Neural progenitor cell (in vitro differentiated cells): Measurements from ENCODE around the gene RELB. TPM values are rescaled to one million over a fixed set of nuclear protein-coding genes. Genes with fewer than 3 reads are reported as not detected.

Experiments
- DNase-seq: peaks from one replicate; pipeline ENCODE4 v3.0.0-alpha.2; 2016; ENCODE audit warnings: low spot score
- H2AFZ ChIP-seq: fragments of 200-600 bp; sonication (generic); replicated peaks from 2 replicates; pipeline ENCODE4 v1.6.1; 2016; ENCODE audit warnings: antibody characterized with exemption
- H3F3A ChIP-seq: fragments of 200-600 bp; sonication (generic); 2 replicates; pipeline ENCODE4 v1.6.1; 2016; ENCODE audit warnings: antibody characterized with exemption, low read depth
- H3K27ac ChIP-seq: fragments of 200-600 bp; sonication (generic); 2 replicates; pipeline ENCODE4 v1.5.1; 2016; ENCODE audit warnings: mild to moderate bottlenecking
- H3K27me3 ChIP-seq: fragments of 200-600 bp; sonication (generic); 2 replicates; pipeline ENCODE4 v1.6.1; 2016; ENCODE audit warnings: mild to moderate bottlenecking, moderate library complexity
- H3K36me3 ChIP-seq: fragments of 200-600 bp; sonication (generic); 2 replicates; pipeline ENCODE4 v1.5.1; 2016
- H3K4me1 ChIP-seq: fragments of 200-600 bp; sonication (generic); 2 replicates; pipeline ENCODE4 v1.6.1; 2016; ENCODE audit warnings: mixed run types
- H3K4me2 ChIP-seq: fragments of 200-600 bp; sonication (generic); 2 replicates; pipeline ENCODE4 v1.6.1; 2016
- H3K4me3 ChIP-seq: fragments of 200-600 bp; sonication (generic); 2 replicates; pipeline ENCODE4 v1.5.1; 2016
- H3K79me2 ChIP-seq: fragments of 200-600 bp; sonication (generic); 2 replicates; pipeline ENCODE4 v1.6.1; 2016; ENCODE audit warnings: low read depth
- H3K9ac ChIP-seq: fragments of 200-600 bp; sonication (generic); 2 replicates; pipeline ENCODE4 v1.6.1; 2016
- H3K9me3 ChIP-seq: fragments of 200-600 bp; sonication (generic); 2 replicates; pipeline ENCODE4 v1.5.1; 2016; ENCODE audit warnings: low read depth
- H4K20me1 ChIP-seq: fragments of 200-600 bp; sonication (generic); 2 replicates; pipeline ENCODE4 v1.6.1; 2016; ENCODE audit warnings: low read depth
- H3K27ac Mint-ChIP-seq: 3 replicates; pipeline ENCODE4 v1.8.0; 2021; ENCODE audit warnings: mixed read lengths
- H3K27me3 Mint-ChIP-seq: 2 replicates; pipeline ENCODE4 v1.8.0; 2022; ENCODE audit warnings: low read depth, mild to moderate bottlenecking, inconsistent platforms, moderate library complexity, mixed read lengths; ENCODE audit not compliant: insufficient read depth
- H3K36me3 Mint-ChIP-seq: 3 replicates; pipeline ENCODE4 v1.8.0; 2021; ENCODE audit warnings: mixed read lengths
- H3K4me1 Mint-ChIP-seq: 3 replicates; pipeline ENCODE4 v1.8.0; 2021; ENCODE audit warnings: mixed read lengths
- H3K4me3 Mint-ChIP-seq: 3 replicates; pipeline ENCODE4 v1.8.0; 2021; ENCODE audit warnings: mild to moderate bottlenecking, moderate library complexity, mixed read lengths
- H3K9me3 Mint-ChIP-seq: 3 replicates; pipeline ENCODE4 v1.8.0; 2020; ENCODE audit warnings: mixed read lengths
- EZH2 ChIP-seq: fragments of 200-600 bp; sonication (generic); IDR thresholded peaks from 2 replicates; pipeline ENCODE4 v1.6.1; 2017; ENCODE audit warnings: antibody characterized with exemption, mild to moderate bottlenecking, moderate library complexity
- EZH2phosphoT487 ChIP-seq: fragments of 200-600 bp; sonication (generic); IDR thresholded peaks from 2 replicates; pipeline ENCODE4 v1.6.1; 2017; ENCODE audit warnings: antibody characterized with exemption
- total RNA-seq: library from RNA; depleted of rRNA; stranded (reverse); fragments of >200 nt; gene quantifications from 2 replicates; pipeline ENCODE4 v1.2.3, GENCODE V29; 2015; ENCODE audit warnings: low replicate concordance
- TF ChIP-seq, protein P1 (sequence below): fragments of 200-600 bp; sonication (generic); IDR thresholded peaks from 2 replicates; pipeline ENCODE4 v1.5.1; 2017; ENCODE audit warnings: antibody characterized with exemption, mild to moderate bottlenecking

The RELB gene, protein sequence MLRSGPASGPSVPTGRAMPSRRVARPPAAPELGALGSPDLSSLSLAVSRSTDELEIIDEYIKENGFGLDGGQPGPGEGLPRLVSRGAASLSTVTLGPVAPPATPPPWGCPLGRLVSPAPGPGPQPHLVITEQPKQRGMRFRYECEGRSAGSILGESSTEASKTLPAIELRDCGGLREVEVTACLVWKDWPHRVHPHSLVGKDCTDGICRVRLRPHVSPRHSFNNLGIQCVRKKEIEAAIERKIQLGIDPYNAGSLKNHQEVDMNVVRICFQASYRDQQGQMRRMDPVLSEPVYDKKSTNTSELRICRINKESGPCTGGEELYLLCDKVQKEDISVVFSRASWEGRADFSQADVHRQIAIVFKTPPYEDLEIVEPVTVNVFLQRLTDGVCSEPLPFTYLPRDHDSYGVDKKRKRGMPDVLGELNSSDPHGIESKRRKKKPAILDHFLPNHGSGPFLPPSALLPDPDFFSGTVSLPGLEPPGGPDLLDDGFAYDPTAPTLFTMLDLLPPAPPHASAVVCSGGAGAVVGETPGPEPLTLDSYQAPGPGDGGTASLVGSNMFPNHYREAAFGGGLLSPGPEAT
- 0.43 and 5.9 TPM in 2 replicates for total RNA-seq

DNA sequence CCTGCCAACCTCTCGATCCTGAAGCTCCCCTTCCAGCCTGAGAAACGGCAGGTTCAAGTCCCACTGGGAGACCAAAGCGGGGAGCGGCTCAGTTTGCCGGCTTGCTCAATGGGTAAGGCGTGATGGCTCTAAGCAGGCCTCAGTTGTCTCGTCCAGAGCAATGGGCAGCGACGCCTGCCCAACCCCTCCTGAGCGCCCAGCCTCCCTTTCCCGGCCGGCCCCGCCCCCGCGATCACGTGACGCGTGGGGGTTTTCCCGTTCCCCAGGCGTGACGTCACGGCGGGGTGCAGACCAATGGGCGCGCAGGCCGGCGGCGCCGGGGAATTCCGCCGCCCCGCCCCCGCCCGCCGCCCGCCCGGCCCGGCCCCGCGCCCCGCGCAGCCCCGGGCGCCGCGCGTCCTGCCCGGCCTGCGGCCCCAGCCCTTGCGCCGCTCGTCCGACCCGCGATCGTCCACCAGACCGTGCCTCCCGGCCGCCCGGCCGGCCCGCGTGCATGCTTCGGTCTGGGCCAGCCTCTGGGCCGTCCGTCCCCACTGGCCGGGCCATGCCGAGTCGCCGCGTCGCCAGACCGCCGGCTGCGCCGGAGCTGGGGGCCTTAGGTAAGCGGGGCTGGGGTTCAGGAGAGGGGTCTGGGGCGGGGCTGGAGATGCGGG is at the start of gene RELB:
RELB (plus strand) TSS at position 378 of the 653 bp plus-strand sequence; CDS start at position 494, 116 bp downstream.
- no peaks in the 10 kb centered on the region for H3K36me3 ChIP-seq
- Mint-ChIP-seq H3K27me3 (peaks cover 19% of the 10 kb centered on the region), H3K4me3 (peak within 1 kb of the TSS; percentile 96), H3K27ac (no peak within 1 kb of the TSS), H3K9me3 (no peaks in the 10 kb centered on the region), H3K36me3 (no peaks in the 10 kb centered on the region), H3K4me1 (peaks cover 3% of the 10 kb centered on the region)
- no peaks in the 10 kb centered on the region for H3K79me2 ChIP-seq
- H3K9ac ChIP-seq, result peak within 1 kb of the TSS; percentile 66
- peak within 1 kb of the TSS; percentile 83 for H2AFZ ChIP-seq
- no peaks in the 10 kb centered on the region for H3K4me1 ChIP-seq
- H3F3A ChIP-seq, result peaks cover 20% of the 10 kb centered on the region
- TF ChIP-seq, protein P1, sequence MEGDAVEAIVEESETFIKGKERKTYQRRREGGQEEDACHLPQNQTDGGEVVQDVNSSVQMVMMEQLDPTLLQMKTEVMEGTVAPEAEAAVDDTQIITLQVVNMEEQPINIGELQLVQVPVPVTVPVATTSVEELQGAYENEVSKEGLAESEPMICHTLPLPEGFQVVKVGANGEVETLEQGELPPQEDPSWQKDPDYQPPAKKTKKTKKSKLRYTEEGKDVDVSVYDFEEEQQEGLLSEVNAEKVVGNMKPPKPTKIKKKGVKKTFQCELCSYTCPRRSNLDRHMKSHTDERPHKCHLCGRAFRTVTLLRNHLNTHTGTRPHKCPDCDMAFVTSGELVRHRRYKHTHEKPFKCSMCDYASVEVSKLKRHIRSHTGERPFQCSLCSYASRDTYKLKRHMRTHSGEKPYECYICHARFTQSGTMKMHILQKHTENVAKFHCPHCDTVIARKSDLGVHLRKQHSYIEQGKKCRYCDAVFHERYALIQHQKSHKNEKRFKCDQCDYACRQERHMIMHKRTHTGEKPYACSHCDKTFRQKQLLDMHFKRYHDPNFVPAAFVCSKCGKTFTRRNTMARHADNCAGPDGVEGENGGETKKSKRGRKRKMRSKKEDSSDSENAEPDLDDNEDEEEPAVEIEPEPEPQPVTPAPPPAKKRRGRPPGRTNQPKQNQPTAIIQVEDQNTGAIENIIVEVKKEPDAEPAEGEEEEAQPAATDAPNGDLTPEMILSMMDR, result no peak
- TF ChIP-seq EZH2 (no peak), EZH2phosphoT487 (no peak)
- peak within 1 kb of the TSS; percentile 85 for H3K27ac ChIP-seq
- H4K20me1 ChIP-seq, result peaks cover 9% of the 10 kb centered on the region
- DNase-seq, result peak; percentile 98
- H3K9me3 ChIP-seq, result no peaks in the 10 kb centered on the region
- H3K27me3 ChIP-seq, result peaks cover 11% of the 10 kb centered on the region
- H3K4me2 ChIP-seq, result peak within 1 kb of the TSS; percentile 83
- H3K4me3 ChIP-seq, result peak within 1 kb of the TSS; percentile 79

DNA sequence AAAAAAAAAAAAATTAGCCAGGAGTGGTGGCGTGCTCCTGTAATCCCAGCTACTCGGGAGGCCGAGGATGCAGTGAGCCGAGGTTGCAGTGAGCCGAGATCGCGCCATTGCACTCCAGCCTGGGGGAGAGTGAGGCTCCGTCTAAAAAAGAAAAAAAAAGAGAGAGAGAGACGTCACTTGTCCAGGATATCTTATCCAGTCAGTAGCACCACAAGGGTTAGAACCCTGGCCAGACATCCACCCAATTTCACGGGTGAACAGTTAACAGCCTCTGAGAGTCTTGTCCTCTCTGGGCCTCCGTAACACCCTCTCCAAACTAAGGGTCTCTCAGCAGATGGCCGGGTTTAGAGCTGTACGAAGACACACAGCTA is 47.0 kb upstream of the RELB start:
- Mint-ChIP-seq H3K4me1 (peaks cover 34% of the 10 kb centered on the region), H3K4me3 (peak overlapping the region; percentile 98), H3K9me3 (no peaks in the 10 kb centered on the region), H3K36me3 (peaks cover 1% of the 10 kb centered on the region), H3K27ac (peak overlapping the region; percentile 98), H3K27me3 (peaks cover 7% of the 10 kb centered on the region)
- peak overlapping the region; percentile 77 for H3K9ac ChIP-seq
- H3K4me1 ChIP-seq, result peaks cover 7% of the 10 kb centered on the region
- TF ChIP-seq EZH2phosphoT487 (no peak), EZH2 (no peak)
- TF ChIP-seq, protein P1, result no peak
- H3K36me3 ChIP-seq, result no peaks in the 10 kb centered on the region
- peak overlapping the region; percentile 87 for H3K4me2 ChIP-seq
- DNase-seq, result no peak
- no peaks in the 10 kb centered on the region for H3K27me3 ChIP-seq
- H4K20me1 ChIP-seq, result peaks cover 37% of the 10 kb centered on the region
- H2AFZ ChIP-seq, result peak overlapping the region; percentile 97
- H3K79me2 ChIP-seq, result peaks cover 45% of the 10 kb centered on the region
- H3K9me3 ChIP-seq, result no peaks in the 10 kb centered on the region
- peak overlapping the region; percentile 90 for H3K27ac ChIP-seq
- peak overlapping the region; percentile 98 for H3K4me3 ChIP-seq
- peaks cover 20% of the 10 kb centered on the region for H3F3A ChIP-seq

DNA sequence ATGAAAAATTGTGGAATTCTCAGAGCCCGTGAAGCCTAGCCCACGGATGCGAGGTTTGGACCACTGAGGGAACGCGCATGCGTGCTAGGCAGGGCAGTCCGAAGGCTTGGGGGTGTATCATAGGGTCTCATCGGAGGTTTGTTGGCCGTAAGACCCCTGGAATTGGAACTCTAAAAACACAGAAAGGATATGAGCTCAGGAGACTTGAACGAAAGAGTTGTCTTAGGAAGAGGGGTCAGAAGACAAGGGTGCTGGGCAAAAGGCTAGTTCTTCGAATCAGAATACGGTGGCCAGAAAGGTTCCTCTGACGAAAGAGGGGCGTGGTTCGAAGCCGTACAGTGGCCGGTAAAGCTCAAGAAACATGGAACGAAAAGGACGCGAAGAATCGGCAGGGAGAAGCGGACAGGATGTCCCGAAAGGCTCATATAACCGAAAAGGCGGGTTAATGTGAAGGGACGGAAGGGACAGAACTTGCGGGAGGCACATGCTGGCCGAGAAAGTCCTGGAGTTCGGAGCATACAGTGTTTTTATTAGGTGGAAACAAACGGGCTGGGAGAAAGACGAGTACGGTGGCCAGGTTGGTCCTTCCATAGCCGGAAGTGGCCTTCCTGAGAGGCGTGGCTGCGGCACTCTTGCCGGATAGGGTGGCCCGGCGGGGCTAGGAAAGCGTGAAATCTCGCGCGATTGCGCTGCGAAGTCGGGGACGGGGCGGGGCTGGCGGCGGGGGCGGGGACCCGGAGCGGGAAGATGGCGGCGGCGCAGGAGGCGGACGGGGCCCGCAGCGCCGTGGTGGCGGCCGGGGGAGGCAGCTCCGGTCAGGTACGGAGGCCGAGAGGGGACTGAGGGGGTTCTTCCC is 46.4 kb upstream of the RELB start, which contains the start of gene CLPTM1:
CLPTM1 (plus strand) TSS at position 732 of the 856 bp plus-strand sequence; CDS start at position 748, 16 bp downstream.
- H3K4me3 ChIP-seq, result peak within 1 kb of the TSS; percentile 98
- Mint-ChIP-seq H3K4me3 (peak within 1 kb of the TSS; percentile 98), H3K9me3 (no peaks in the 10 kb centered on the region), H3K4me1 (peaks cover 34% of the 10 kb centered on the region), H3K36me3 (peaks cover 1% of the 10 kb centered on the region), H3K27ac (peak within 1 kb of the TSS; percentile 98), H3K27me3 (peaks cover 7% of the 10 kb centered on the region)
- no peaks in the 10 kb centered on the region for H3K9me3 ChIP-seq
- H2AFZ ChIP-seq, result peak within 1 kb of the TSS; percentile 97
- peaks cover 7% of the 10 kb centered on the region for H3K4me1 ChIP-seq
- H3K4me2 ChIP-seq, result peak within 1 kb of the TSS; percentile 100
- H3K27me3 ChIP-seq, result no peaks in the 10 kb centered on the region
- no peak for TF ChIP-seq EZH2phosphoT487
- TF ChIP-seq EZH2, result peak; percentile 12
- H3K27ac ChIP-seq, result peak within 1 kb of the TSS; percentile 90
- H3K9ac ChIP-seq, result peak within 1 kb of the TSS; percentile 99
- peaks cover 43% of the 10 kb centered on the region for H4K20me1 ChIP-seq
- peaks cover 52% of the 10 kb centered on the region for H3K79me2 ChIP-seq
- DNase-seq, result peak; percentile 99
- no peaks in the 10 kb centered on the region for H3K36me3 ChIP-seq
- H3F3A ChIP-seq, result peaks cover 20% of the 10 kb centered on the region
